HCEC 1CT (cell line): ENCODE measurements around the gene SLC25A29.
A peak's percentile ranks its signal among the peaks of the same experiment; 100 is the strongest.

Experiments
- DNase-seq: peaks from one replicate; pipeline ENCODE4 v3.0.0-alpha.2; 2017

The SLC25A29 gene

GRCh38 chr14:100278702-100279101 is 27.5 kb downstream of the SLC25A29 start:
- peak; percentile 54 for DNase-seq

GRCh38 chr14:100275214-100275613 is 31.0 kb downstream of the SLC25A29 start:
- no peak for DNase-seq

DNA sequence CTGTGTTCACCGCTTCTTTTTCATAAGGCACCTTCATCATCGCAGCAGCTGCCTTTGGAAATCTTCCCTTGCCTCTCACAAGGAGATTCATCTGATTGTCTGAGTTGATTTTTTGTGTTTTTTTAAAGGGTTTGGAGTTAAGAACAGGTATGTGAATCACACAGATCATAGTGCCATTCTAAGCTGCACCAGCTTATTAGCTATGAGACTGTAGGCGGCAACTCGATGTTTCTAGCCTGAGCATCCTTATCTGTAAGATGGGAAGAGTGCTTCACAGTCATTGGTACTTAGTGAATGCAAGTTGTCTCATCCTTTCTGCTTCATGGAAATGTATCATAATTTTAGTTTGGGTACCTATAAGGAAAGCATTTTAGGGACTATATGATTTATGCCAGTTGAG is 32.0 kb downstream of the SLC25A29 start:
- no peak for DNase-seq

DNA sequence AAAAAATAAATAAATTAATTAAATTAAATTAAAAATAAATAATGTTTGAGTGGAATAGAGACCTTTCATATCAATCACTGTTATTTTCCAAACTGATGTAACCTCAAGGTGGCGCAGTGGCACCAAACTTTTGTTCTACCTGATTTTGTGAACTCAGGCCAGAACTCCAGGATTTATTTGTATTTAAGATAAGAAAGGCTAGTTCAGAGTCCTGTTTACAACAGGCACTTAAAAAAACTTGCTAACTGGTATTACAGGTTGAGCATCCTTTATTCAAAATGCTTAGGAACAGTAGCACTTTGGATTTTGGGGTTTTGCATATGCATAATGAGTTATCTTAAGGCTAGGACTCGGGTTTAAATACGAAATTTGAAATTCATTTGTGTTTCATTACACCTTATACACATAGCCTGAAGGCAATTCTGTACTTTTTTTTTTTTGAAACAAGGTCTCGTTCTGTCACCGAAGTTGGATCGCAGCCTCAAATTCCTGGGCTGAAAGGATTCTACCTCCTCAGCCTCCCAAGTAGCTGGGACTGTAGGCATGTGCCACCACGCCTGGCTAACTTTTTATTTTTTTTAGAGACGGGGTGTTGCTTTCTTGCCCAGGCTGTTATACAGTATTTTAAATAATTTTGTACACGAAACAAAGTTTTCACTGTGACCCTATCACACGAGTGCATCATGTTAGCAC is 34.9 kb downstream of the SLC25A29 start:
- peak; percentile 30 for DNase-seq

GRCh38 chr14:100268591-100269207 is 37.5 kb downstream of the SLC25A29 start:
- DNase-seq: no peak

GRCh38 chr14:100267990-100268389 is 38.3 kb downstream of the SLC25A29 start:
- DNase-seq: no peak

DNA sequence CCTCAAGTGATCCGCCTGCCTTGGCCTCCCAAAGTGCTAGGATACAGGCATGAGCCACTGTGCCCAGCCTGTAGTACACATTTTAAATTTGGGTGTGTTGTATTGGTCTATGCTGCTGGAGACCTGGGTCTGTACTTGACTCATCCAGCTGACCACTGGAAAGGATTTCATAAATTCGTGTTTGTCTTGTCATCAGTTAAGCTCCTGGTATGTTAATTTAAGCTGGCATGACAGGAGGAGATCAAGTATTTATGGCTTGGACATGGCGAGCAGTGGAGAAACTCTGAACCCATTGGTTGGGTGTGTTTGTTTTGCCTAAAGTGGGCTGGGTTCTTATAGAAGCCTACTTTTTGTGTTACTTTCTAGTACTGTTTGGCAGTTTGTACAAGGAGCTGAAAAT is 43.1 kb downstream of the SLC25A29 start:
- peak; percentile 64 for DNase-seq

DNA sequence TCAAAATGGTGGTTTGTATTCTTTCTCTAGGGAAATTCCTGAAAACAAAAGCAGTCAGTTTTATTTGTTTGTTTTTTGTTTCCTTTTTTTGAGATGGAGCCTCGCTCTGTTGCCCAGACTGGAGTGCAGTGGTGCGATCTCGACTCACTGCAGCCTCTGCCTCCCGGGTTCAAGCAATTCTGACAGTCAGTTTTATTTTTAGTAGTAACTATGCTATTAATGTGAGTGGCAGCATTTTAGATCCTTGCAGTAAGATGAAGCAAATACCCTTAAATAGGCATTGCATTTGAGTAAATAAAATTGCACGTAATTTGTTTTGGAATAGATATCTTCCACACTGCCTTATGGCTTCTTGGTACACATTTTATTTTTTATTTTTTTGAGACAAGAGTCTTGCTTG is 43.7 kb downstream of the SLC25A29 start:
- no peak for DNase-seq

DNA sequence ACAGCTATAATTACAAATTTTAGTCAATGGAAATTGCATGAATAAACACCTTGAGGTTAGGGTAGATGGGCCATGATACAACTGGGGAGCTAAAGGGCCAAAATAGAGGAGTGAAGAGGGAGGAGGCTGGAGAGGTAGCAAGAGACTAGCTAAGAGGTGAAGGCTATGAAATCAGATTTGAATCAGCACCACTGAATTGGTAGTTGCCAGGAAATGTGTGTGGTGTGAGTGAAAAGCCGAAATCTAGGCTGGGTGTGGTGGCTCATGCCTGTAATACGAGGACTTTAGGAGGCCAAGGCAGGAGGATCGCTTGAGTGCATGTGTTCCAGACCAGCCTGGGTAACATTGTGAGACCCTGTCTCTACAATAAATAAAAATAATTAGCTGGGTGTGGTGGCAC is 44.6 kb downstream of the SLC25A29 start:
- no peak for DNase-seq

GRCh38 chr14:100256339-100256895 is 49.8 kb downstream of the SLC25A29 start:
- DNase-seq: no peak

DNA sequence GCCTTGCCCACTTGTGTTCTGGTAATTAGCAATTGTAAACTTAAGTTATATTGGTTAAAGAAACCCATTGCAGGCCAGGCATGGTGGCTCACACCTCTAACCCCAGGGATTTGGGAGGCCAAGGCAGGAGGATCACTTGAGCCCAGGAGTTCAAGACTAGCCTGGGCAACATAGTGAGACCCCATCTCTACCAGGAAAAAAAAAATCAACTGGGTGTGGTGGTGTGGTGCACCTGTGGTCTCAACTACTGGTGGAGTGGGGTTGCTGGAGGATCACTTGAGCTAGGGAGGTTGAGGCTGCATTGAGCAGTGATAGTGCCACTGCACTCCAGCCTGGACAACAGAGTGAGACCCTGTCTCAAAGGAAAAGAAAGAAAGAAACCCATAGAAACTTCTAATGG is 53.6 kb downstream of the SLC25A29 start:
- DNase-seq: no peak

GRCh38 chr14:100250732-100251465 is 55.3 kb downstream of the SLC25A29 start:
- no peak for DNase-seq

- peak; percentile 47 for DNase-seq
Measured at GRCh38 chr14:100246809-100247428, 59.3 kb downstream of the SLC25A29 start.

GRCh38 chr14:100243020-100243419 is 63.2 kb downstream of the SLC25A29 start:
- DNase-seq: no peak

GRCh38 chr14:100241279-100241678 is 65.0 kb downstream of the SLC25A29 start:
- DNase-seq: no peak
